Head of caudate nucleus (tissue), 42 donors: ENCODE measurements around the gene CENPT.

Source experiments
- DNase-seq, 42 donors: peaks; one replicate each; pipeline versions ENCODE4 v3.0.0 to v3.0.0-alpha.2; 2020 to 2021; ENCODE audit warnings: mixed read lengths in 7 of 42
- intact Hi-C: fragments of 100-400 bp; cut with DNase I; formaldehyde crosslinking; loops from one replicate; pipeline ENCODE4 v1.15.0; 2022

The CENPT gene

GRCh38 chr16:67786491-67786890, 61.0 kb downstream of the CENPT start:
- intact Hi-C loops: no loop called here
- DNase-seq: no peak

GRCh38 chr16:67783353-67783725, 64.2 kb downstream of the CENPT start:
- intact Hi-C loops: no loop called here
- DNase-seq: no peak

- no peak for DNase-seq
- intact Hi-C loops: no loop called here
Measured at GRCh38 chr16:67782567-67783352, 64.7 kb downstream of the CENPT start.

GRCh38 chr16:67781565-67781921, 66.0 kb downstream of the CENPT start:
- intact Hi-C loops: no loop called here
- no peak for DNase-seq

DNA sequence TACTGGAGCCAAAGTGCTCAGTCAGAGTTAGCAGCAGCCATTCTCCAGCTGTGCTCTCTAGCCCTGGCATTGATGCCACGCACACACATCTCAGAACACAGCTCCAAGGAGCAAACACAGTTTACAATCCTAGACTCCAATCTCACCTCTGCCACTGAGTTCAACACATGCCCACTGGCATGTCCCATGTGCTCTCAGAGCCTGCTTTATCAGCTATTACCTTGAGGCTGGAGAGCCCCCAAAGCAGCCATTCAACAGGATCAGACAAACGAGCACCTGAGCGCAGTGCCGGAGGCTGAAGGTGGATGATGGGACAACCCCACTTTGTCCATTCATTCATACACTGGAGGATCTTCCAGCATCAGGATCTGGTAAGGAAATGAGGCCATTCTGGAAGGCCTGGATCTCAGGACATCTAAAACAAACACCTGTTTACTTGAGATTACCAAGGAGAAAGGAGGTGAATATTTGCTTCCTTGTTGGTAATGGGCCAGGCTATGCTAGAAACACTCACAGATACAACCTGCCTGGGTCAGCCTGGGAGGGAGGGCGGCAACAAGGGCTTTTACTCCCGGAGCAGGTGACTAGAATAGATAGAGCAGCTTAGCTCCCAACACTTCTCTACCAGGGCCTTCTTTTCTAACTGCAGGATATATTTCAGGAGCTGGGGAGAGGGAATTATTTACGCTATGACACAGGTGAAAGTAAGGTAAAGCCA, 66.5 kb downstream of the CENPT start:
- DNase-seq: no peak
- intact Hi-C loops: no loop called here

DNA sequence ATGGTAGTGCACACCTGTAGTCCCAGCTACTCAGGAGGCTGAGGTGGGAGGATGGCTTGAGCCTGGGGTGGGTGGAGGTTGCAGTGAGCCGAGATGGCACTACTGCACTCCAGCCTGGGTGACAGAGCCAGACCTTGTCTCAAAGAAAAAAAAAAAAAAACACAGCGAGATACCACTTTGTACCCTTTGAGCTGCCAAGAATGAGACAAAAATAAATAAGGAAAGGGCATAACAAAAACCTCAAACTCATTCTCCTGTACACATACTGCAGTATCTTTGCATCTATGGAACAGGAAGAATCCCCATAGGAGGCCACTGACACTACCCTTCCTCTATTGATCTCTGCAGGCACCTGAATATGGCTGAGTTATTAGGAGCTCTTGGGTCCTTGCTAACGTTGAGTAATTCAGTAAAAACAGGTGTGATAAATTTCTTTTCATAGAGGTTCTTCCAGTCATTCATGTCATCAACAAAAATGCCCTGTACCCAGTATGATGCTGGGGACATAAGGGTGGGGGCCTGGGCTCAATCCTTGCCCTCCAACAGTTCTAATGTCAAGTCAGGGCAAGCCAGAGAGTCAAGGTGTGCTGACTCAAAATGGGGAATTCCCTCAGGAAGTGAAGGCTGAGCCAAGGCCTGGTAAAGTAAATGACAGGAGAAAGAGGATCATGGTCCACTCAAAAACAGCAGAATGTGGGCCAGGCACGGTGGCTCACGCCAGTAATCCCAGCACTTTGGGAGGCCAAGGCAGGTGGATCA, 68.1 kb downstream of the CENPT start:
- intact Hi-C loops: no loop called here

More for the DNA sequence above, 68.1 kb downstream of the CENPT start:
- DNase-seq: no peak
